ENCODE results near the gene TMSB4X. TPM values are rescaled to one million over a fixed set of nuclear protein-coding genes. Genes with fewer than 3 reads are reported as not detected.

Gene TMSB4X
- polyA plus RNA-seq, 1 donor (not counting 4 experiments of a cell fraction or from before 2014, with no cell fraction given): 2,500 TPM

DNA sequence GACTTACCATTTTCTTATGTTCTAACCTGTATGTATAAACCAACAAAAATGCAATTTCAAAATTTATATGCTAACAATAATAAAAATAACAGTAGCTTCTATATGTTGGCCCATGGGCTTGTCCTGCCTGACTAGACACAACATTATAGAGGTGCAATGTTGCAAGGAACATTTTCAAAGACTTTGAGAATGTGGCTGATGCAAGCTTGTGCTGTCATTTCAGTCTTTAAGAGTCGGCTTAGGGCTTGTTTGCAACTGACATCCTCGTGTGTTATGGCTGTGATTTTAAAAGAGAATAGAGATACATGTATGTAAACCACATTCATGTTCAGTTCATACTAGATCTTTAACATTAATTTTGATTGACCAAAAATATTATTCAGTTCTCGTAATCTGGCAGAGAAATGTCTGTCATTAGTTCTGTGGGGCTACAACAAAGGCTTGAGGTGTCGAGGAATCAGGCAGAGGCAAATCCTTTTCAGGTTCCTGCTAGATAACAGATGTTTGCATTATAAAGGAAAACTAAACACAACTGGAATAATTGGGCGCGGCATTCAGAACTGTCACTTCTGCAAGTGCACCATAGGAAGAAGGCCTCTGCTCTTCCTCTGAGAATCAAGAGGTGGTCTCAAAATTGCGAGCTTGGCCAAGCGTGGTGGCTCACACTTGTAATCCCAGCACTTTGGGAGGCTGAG, 13.1 kb downstream of the TMSB4X start:
- TF ChIP-seq CTCF (optimal IDR thresholded peaks at IDR 0.05 in 1 of 3, IDR thresholded peaks at IDR 0.05 in 1 of 3, conservative IDR thresholded peaks at IDR 0.05 in 1 of 3; ENCODE audit: extremely low read depth in 1 of 3, insufficient read depth in 2 of 3, low read length in 3 of 3) (no peak), EZH2 (IDR thresholded peaks at IDR 0.05; ENCODE audit: low read length) (no peak)

GRCh38 chrX:12988797-12989196, 13.9 kb downstream of the TMSB4X start:
- Histone ChIP-seq H3K9me1 (ENCODE audit: control insufficient read depth, extremely low read depth, insufficient read depth, low read length) (no peaks in the 10 kb centered on the region), H2AFZ (ENCODE audit: control insufficient read depth, low read length) (no peak overlapping the region), H3K36me3 (ENCODE audit: control insufficient read depth in 2 of 2, extremely low read depth in 1 of 2, insufficient read depth in 2 of 2, low read length in 2 of 2) (no peaks in the 10 kb centered on the region), H3K9me3 (ENCODE audit: control insufficient read depth, low read depth, low read length) (no peaks in the 10 kb centered on the region), H4K20me1 (ENCODE audit: control insufficient read depth, extremely low read depth, insufficient read depth, low read length) (no peaks in the 10 kb centered on the region), H3K4me3 (ENCODE audit: control insufficient read depth in 2 of 3, extremely low read depth in 1 of 3, insufficient read depth in 2 of 3, low read depth in 1 of 3, low read length in 3 of 3) (no peak overlapping the region), H3K79me2 (ENCODE audit: control insufficient read depth, insufficient read depth, low read length) (no peaks in the 10 kb centered on the region), H3K9ac (ENCODE audit: control insufficient read depth, extremely low read depth, insufficient read depth, low read length) (no peak overlapping the region), H3K27me3 (ENCODE audit: control insufficient read depth, extremely low read depth, insufficient read depth, low read length) (no peaks in the 10 kb centered on the region), H3K27ac (ENCODE audit: control insufficient read depth, insufficient read depth, low read length) (peak overlapping the region; percentile 42), H3K4me2 (ENCODE audit: control insufficient read depth, extremely low read depth, insufficient read depth, low read depth, low read length) (peak overlapping the region; percentile 52), H3K4me1 (ENCODE audit: control insufficient read depth, extremely low read depth, insufficient read depth, low read length) (peaks cover 19% of the 10 kb centered on the region)
- DNase-seq (ENCODE audit: low read depth, low spot score): peak; percentile 62
- TF ChIP-seq EZH2 (IDR thresholded peaks at IDR 0.05; ENCODE audit: low read length): no peak
- TF ChIP-seq CTCF (optimal IDR thresholded peaks at IDR 0.05 in 1 of 3, IDR thresholded peaks at IDR 0.05 in 1 of 3, conservative IDR thresholded peaks at IDR 0.05 in 1 of 3; ENCODE audit: extremely low read depth in 1 of 3, insufficient read depth in 2 of 3, low read length in 3 of 3): no peak
- dilution Hi-C loops (cut with MboI; ENCODE audit: extremely low pct_ligation_motif_present, low sequenced_read_pairs): no loop called here
- FAIRE-seq: peak; percentile 89

More for the DNA sequence above, 13.1 kb downstream of the TMSB4X start:
- Histone ChIP-seq H3K27ac (ENCODE audit: control insufficient read depth, insufficient read depth, low read length) (no peak overlapping the region), H3K9ac (ENCODE audit: control insufficient read depth, extremely low read depth, insufficient read depth, low read length) (no peak overlapping the region), H3K4me1 (ENCODE audit: control insufficient read depth, extremely low read depth, insufficient read depth, low read length) (peaks cover 19% of the 10 kb centered on the region), H3K4me3 (ENCODE audit: control insufficient read depth in 2 of 3, extremely low read depth in 1 of 3, insufficient read depth in 2 of 3, low read depth in 1 of 3, low read length in 3 of 3) (no peak overlapping the region), H4K20me1 (ENCODE audit: control insufficient read depth, extremely low read depth, insufficient read depth, low read length) (no peaks in the 10 kb centered on the region), H3K79me2 (ENCODE audit: control insufficient read depth, insufficient read depth, low read length) (no peaks in the 10 kb centered on the region), H3K4me2 (ENCODE audit: control insufficient read depth, extremely low read depth, insufficient read depth, low read depth, low read length) (no peak overlapping the region), H2AFZ (ENCODE audit: control insufficient read depth, low read length) (no peak overlapping the region), H3K9me3 (ENCODE audit: control insufficient read depth, low read depth, low read length) (no peaks in the 10 kb centered on the region), H3K36me3 (ENCODE audit: control insufficient read depth in 2 of 2, extremely low read depth in 1 of 2, insufficient read depth in 2 of 2, low read length in 2 of 2) (no peaks in the 10 kb centered on the region), H3K9me1 (ENCODE audit: control insufficient read depth, extremely low read depth, insufficient read depth, low read length) (no peaks in the 10 kb centered on the region), H3K27me3 (ENCODE audit: control insufficient read depth, extremely low read depth, insufficient read depth, low read length) (no peaks in the 10 kb centered on the region)
- FAIRE-seq (no peak), DNase-seq (ENCODE audit: low read depth, low spot score) (no peak)
- dilution Hi-C loops (cut with MboI; ENCODE audit: extremely low pct_ligation_motif_present, low sequenced_read_pairs): no loop called here
